WI38 (cell line): Measurements from ENCODE around the gene COL4A6.
"Not testable (repeated sequence)": the region's sequence is repeated elsewhere in the genome, so short reads cannot be mapped to it uniquely, and the experiment has no call there.

Experiments used
- H3K4me3 ChIP-seq: 2 replicates; pipeline ENCODE4 v1.5.1; 2011; ENCODE audit warnings: low read depth, mild to moderate bottlenecking, control low read depth, low read length
- TF ChIP-seq, protein P1 (sequence below): IDR thresholded peaks from 2 replicates; pipeline ENCODE4 v1.5.1; 2012; ENCODE audit warnings: low read depth, mild to moderate bottlenecking, control low read depth, low read length

The COL4A6 gene

DNA sequence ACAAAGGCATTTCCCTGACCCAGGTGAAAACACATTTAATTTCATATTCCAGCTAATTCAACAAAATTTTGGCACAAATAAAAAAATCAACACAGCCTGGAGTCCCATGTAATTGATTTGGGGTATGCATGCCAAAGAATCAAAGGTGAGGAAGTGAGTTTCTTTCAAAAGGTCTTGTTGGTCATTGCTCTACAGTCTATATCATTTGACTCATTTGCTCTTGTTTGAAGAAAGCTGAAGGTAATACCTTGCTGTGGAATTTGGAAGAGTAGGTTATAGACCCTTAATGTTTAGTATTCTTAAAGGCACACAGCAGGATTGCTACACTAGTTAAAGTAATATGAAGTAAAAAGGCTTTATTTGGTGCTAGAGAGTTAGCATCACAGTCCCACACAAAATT, 25.4 kb downstream of the COL4A6 start:
- TF ChIP-seq, protein P1, sequence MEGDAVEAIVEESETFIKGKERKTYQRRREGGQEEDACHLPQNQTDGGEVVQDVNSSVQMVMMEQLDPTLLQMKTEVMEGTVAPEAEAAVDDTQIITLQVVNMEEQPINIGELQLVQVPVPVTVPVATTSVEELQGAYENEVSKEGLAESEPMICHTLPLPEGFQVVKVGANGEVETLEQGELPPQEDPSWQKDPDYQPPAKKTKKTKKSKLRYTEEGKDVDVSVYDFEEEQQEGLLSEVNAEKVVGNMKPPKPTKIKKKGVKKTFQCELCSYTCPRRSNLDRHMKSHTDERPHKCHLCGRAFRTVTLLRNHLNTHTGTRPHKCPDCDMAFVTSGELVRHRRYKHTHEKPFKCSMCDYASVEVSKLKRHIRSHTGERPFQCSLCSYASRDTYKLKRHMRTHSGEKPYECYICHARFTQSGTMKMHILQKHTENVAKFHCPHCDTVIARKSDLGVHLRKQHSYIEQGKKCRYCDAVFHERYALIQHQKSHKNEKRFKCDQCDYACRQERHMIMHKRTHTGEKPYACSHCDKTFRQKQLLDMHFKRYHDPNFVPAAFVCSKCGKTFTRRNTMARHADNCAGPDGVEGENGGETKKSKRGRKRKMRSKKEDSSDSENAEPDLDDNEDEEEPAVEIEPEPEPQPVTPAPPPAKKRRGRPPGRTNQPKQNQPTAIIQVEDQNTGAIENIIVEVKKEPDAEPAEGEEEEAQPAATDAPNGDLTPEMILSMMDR = no peak
- no peak overlapping the region for H3K4me3 ChIP-seq

DNA sequence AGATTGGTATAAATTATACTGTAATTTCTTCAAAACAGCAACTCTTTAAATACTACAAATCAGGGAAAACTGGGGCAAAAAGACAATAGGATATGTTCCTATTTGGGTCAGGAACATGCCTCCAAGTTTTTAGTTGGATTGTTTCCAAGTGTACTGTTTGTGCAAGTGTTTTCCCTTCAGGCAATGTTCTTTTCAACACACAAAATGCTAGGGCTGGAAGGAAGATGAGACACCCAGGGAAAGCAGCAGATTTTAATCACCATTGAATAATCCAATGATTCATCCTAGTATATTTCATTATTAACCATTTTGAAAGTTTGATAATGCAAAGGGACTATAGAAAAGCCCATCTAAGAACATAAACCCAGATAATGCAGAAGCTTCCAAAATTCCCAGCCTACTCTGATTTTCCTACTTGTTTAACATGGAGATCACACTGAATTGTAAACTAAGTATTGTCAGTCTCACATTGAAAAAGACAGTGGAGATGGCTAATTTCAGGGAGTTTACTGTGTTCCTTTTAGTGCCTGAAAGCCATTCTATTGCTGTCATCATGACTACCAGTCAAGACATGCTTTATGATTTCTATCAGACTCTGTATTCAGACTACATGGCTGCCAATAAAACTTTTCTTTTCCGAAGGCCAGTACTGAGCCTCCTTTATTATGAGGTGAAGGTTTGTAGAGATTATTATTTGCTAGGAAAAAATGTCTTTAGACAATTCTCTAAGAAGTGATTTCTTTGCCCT, 38.6 kb downstream of the COL4A6 start:
- H3K4me3 ChIP-seq = no peak overlapping the region
- TF ChIP-seq, protein P1 = no peak

DNA sequence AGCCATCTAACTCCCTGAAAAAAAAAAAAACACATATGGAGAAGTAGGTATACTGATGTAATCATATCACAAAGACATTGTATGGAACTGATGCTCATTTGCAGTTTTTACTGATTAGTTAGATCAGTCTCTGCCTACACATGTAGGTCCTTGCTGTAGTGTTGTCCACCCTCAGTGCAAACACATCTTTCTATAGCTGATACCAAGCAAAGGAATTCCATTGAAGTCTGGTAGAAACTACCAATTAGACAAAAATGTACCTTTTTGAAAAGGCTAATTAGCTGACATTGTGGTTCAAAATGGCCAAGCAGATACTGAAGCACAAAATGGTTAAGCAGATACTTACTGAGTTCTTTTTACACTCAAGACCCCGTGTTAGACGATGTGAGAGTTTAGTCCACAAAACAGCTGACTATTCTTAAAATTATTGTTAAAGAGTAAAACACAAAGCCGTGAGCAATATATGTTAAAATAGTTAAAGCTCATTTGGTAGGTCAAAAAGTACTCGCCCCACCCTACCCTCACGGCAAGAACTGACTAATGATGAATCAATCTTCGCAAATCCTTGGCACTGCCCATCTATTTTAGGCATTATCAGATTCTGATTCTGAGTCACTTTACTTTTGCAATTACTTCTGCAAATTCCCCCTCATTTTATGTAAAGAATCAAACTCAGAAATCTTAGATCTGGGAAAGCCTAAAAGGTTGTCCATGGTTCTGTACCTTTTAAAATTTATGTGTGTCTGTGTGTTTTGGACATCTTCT, 40.4 kb downstream of the COL4A6 start:
- TF ChIP-seq, protein P1 = no peak
- H3K4me3 ChIP-seq = no peak overlapping the region

DNA sequence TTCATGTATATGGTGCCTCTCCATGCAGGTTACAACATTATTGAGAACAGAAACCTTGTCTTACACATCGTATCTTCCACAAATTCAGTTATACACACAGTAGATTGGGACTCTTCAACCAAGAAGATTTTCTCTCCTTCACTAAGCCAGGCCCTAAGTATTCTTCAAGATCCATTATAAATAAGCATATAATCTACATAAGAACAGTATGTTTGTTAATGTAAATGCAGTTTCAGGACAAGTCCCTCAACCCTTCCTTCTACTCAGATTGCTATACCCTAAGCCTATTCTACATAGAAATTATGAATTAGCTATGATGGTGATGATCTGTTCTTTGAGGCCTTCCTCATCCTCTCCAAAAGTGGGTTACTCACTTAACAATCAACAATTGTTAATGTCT, 41.2 kb downstream of the COL4A6 start:
- H3K4me3 ChIP-seq = no peak overlapping the region
- TF ChIP-seq, protein P1 = no peak

DNA sequence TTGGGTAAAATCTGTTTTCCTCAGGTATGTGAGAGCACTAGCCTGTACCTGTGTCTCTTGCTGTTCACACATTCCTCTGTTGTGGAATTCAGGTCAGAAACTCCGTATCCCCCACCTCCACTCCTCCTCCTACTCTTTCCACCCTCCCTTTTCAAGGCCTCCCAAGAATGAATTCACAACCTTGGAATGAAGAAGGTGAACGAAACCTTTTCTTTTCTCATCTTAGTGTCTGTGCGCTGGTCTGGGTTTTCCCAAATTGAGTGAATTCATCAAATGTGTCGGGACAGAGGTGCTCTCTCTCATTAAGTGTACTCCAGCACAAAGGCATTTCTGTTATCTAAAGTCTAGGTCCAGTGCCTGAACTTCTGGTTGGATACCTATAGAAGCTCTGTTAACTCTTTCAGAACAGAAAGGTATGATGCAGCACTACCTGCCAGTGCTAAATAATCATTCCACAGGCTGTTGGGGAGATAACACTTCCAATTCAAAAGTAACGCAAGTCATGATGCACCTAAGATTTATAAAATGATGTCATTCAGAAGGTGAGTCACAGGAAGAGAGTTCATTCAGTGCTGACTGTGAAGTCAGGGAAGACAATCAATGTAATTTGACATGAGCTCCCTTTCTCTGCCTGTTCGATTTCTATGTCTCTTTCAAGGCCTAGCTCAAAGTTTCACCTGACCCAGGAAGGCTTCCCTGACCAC, 41.9 kb downstream of the COL4A6 start:
- H3K4me3 ChIP-seq = no peak overlapping the region
- TF ChIP-seq, protein P1 = no peak

DNA sequence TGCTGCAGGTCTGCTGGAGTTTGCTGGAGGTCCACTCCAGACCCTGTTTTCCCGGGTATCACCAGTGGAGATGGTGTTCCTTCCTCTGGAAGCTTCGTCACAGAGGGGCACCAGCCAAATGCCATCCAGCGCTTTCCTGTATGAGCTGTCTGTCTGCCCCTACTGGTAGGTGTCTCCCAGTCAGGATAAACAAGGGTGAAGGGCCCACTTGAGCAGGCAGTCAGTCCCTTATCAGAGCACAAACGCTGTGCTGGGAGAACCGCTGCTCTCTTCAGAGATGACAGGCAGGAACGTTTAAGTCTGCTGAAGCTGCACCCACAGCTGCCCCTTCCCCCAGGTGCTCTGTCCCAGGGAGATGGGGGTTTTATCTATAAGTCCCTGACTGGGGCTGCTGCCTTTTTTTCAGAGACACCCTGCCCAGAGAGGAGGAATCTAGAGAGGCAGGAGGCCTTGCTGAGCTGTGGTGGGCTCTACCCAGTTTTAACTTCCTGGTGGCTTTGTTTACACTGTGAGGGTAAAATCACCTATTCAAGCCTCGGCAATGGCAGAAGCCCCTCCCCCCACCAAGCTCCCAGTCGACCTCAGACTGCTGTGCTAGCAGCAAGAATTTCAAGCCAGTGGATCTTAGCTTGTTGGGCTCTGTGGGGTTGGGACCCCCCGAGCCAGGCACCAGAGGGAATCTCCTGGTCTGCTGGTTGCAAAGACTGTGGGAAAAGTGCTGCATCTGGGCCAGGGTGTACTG, 47.1 kb downstream of the COL4A6 start:
- H3K4me3 ChIP-seq = not testable (repeated sequence)

DNA sequence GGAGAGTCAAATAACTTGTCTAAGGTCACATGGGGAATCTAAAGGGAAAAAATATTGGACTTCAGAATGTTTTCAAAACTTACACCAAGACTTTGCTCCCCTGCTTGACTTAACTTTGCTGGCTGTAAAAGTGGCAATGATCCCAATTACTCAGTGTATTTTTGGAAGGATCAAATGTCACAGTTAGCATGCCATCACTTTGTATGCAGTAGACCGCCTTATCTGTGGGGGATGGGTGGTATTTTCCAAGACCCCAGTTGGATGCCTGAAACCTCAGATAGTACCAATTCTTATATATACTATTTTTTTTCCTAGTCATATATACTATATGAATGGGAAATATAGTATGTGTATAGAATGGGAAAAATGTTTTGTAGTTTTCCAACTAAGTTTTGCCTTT, 53.4 kb downstream of the COL4A6 start:
- no peak overlapping the region for H3K4me3 ChIP-seq
- TF ChIP-seq, protein P1 = no peak
